GM19099 (cell line): ENCODE data around the gene C2CD3.

Experiments
- POLR2A ChIP-seq: IDR thresholded peaks from 3 replicates; pipeline ENCODE4 v1.6.1; 2011; ENCODE audit warnings: low read depth; ENCODE audit not compliant: insufficient read length; ENCODE audit errors: extremely low read depth

C2CD3 gene

DNA sequence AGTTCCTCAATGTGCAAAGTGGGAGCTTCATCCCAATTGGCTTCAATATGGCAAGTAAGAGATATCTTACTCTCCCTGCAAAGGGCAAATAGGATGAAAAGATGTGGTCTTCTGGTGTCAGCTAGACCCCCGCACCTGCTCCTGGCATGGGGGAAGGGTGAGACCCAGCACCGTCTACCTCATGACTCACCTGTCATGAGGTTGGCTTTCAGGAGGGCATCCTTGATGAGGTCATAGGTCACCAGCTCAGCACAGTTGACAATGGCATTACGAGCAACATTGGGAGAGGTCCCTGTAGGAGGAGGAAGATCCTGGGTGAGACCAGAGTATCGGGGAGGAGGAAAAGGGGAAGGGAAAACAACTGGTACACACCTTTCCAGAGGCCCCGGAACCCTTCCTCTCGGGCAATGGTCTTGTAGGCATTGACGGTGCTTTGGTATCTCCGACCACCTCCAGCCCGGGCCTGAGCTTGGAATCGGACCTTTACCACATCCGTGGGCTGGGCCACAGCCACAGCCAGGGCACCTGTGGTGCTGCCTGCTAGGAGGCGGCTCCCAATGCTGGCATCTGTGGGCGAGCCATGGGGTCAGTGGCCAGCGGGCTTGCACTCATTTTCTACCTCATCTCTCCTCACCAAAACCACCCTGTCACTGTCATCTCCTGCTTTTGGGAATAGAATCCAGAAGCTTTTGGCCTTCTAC is 194.2 kb downstream of the C2CD3 start:
- TF ChIP-seq POLR2A: no peak

DNA sequence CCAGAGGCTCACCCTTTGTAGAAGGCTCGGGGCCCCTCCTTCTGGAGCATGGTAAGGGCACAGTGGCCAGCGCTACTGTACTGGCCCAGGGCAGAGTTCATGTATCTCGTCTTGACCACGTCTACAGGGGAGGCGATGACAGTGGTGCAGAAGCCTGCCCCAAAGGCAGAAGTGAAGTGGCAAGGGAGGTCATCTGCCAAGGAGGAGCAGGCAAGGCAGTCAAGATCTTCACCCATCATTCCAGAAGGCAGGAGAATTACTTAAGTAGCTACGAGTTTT is 195.4 kb downstream of the C2CD3 start:
- TF ChIP-seq POLR2A: no peak

- no peak for TF ChIP-seq POLR2A
These were observed 196.0 kb downstream of the C2CD3 start for GRCh38 chr11:73974604-73975478.

DNA sequence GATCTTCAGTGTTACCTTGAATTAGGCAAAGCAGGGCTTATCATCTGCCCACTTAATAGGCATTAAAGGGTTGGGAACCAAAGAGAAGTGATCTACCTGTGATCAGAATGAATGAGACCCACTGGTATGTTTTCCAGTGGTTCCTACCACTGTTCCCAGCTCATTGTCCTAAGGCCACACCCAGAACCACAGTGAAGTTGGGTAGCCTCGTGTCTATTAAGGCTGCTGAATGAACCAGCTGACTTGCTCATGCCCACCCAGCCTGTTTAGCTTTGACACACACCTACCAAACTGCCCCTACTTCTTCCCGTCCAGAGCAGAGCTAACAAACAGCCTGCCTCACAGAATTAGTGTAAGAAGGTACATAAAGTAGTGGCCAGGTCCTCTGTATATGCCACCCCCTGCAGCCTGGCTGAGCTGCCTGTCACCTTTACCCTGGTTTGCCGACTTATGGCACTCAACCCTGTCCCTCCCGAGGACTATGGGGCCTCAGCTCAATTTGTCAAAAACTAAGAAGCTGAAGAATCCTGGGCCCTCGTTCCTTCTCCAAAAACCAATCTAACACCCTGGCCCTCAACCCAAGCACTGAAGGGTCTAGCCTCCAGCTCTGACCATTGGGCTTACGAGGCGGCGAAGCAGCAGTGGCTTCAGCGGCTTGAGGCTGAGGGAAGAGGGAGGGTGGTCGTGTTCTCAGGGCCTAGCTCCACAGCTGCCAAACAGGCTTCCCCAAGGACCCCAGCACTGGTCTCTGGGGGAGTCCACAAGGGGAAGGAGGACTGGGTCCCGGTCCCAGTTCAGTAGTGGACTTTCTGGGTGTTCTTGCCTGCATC is 198.0 kb downstream of the C2CD3 start:
- TF ChIP-seq POLR2A: peak; percentile 36

GRCh38 chr11:73972187-73972586 is 198.6 kb downstream of the C2CD3 start:
- TF ChIP-seq POLR2A: peak; percentile 2

GRCh38 chr11:73971175-73971719 is 199.6 kb downstream of the C2CD3 start:
- TF ChIP-seq POLR2A: peak; percentile 46

DNA sequence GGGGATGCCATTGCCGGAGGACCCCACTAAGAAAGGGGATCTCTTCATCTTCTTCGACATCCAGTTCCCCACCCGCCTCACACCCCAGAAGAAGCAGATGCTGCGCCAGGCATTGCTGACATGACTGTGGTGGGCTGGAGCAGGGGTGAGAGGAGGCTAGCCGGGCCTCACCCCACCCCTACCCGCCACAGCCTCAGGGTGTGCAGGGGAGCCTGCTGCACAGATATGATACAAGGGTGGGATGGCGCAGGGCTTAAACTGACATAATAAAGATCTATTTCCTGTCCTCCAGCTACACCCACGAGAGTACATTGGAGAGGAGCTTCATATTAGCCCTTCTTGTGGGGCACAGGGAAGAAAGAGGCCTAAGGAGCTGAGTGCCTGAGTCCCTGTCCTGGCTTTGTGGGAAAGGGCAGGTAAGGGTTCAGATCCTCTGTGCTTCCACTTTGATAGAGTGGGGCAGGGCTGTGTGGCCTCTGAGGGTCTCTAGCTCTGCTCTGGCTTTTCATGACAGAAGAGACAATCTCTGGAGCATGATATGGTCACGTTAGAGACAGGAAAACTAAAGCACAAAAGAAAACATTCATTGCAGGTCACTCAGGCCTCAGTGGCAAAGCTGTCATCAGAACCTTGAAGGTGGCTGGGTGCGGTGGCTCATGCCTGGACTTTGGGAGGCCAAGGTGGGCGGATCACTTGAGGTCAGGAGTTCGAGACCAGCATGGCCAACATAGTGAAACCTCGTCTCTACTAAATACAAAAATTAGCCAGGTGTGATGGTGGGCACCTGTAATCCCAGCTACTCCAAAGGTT is 200.6 kb downstream of the C2CD3 start:
- TF ChIP-seq POLR2A: peak; percentile 31

DNA sequence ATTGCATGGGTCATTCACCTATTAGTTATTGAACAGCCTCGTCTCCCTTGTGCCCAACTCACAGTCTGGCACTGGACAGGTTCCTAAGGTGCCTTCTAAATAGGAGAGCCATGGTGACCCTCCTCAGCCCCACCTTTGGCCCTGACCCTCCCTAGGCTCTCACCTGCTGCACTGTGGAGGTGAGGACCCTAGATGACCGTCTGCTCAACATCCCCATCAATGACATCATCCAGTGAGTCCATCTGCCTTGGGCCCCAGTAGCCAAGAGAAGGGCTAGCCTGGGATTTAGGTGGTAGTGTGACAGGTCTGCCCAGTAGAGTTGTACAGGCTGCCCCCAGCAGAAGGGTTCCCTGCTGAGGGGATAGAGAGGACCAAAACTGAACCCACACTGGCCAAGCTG is 201.7 kb downstream of the C2CD3 start:
- TF ChIP-seq POLR2A: no peak

GRCh38 chr11:73968356-73968966 is 202.3 kb downstream of the C2CD3 start:
- TF ChIP-seq POLR2A: no peak

- no peak for TF ChIP-seq POLR2A
These were observed 205.1 kb downstream of the C2CD3 start for GRCh38 chr11:73965764-73966121.

- no peak for TF ChIP-seq POLR2A
These were observed 205.6 kb downstream of the C2CD3 start for GRCh38 chr11:73965076-73965763.

DNA sequence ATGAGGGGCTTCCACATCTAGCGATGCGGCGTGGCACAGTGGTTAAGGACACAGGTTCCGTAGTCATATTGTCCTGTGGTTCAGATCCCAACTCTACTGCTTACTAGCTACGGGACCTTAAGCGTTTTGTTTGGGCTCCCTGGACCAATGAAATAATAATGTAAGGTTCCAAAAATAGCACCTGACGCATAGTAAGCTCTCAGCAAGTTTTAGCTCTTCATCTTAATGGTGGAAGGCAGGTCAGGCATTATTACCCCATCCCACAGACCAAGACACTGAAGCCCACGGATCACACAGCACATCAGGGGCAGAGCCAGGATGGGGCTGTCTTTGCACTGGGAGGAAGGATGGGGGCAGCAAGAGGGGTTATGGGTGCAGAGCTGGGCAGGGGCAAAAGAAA is 206.9 kb downstream of the C2CD3 start:
- TF ChIP-seq POLR2A: no peak
